Skeletal muscle satellite cell (primary cell): ENCODE data around the gene MAFG.
A peak's percentile ranks its signal among the peaks of the same experiment; 100 is the strongest.

Experiments used
- H3K27me3 ChIP-seq: 2 replicates; pipeline ENCODE4 v1.7.0; 2013; ENCODE audit warnings: low read length; ENCODE audit not compliant: control insufficient read depth, insufficient read depth
- H3K36me3 ChIP-seq: 2 replicates; pipeline ENCODE4 v1.7.0; 2013; ENCODE audit warnings: mild to moderate bottlenecking, control low read depth, low read length; ENCODE audit not compliant: insufficient read depth
- H3K4me1 ChIP-seq: 2 replicates; pipeline ENCODE4 v1.7.0; 2013; ENCODE audit warnings: low read length; ENCODE audit not compliant: control insufficient read depth, insufficient read depth
- H3K4me2 ChIP-seq: 2 replicates; pipeline ENCODE4 v1.7.0; 2013; ENCODE audit warnings: mild to moderate bottlenecking, low read length
- H3K4me3 ChIP-seq: 2 replicates; pipeline ENCODE4 v1.7.0; 2013; ENCODE audit warnings: low read length
- H3K9ac ChIP-seq: 2 replicates; pipeline ENCODE4 v1.7.0; 2013; ENCODE audit warnings: mild to moderate bottlenecking, low read depth, low read length, moderate library complexity
- H3K9me3 ChIP-seq: replicated peaks from 2 replicates; pipeline ENCODE4 v1.7.0; 2013; ENCODE audit warnings: mild to moderate bottlenecking, control low read depth, low read length

MAFG gene

DNA sequence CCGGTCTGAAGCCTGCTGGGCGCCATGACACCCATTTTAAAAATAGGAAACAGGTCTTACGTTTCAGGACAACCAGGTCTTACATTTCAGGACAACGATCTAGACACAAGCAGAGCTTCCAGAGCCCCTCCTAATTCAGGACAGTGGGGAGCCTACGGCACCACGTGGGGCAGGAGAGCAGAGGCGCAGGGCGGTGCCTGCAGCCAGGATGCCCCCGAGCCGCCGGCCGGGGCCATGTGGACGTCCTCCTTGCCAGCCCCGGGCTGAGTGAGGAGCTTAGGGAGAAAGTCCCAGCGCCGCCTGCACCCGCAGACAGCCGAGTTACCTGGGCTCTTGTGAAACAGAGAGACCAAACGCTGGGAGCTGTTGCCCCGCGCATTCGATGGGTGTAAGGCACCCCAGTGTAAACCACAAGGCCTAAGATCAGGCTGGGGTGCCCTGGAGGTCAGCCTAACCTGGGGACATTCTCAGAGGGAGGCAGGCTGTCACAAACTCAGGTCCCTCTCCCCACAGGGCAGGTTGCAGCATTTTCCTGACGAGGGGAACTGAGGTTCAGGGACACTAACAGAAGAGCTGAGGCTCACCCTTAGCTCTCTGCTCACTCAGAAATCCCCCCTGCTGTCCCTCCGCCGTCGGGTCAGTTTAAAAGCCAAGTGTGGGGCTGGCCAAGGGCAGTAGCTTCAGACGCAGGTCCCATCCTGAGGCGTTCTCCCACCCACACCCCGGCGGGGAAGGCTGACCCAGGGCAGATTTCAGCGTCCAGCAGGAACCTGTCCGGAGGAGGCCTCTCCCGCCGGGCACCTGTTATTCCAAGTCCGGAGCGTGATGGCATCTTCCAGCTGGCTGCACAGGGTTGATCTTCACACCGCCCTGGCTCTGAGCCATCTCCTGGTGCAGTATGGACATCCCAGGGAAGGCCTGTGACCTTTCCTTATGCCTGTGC, 35.2 kb upstream of the MAFG start:
- Histone ChIP-seq H3K4me2 (no peak overlapping the region), H3K9ac (no peak overlapping the region), H3K36me3 (no peaks in the 10 kb centered on the region), H3K4me3 (no peak overlapping the region), H3K4me1 (peaks cover 18% of the 10 kb centered on the region), H3K9me3 (no peaks in the 10 kb centered on the region), H3K27me3 (peaks cover 41% of the 10 kb centered on the region)

DNA sequence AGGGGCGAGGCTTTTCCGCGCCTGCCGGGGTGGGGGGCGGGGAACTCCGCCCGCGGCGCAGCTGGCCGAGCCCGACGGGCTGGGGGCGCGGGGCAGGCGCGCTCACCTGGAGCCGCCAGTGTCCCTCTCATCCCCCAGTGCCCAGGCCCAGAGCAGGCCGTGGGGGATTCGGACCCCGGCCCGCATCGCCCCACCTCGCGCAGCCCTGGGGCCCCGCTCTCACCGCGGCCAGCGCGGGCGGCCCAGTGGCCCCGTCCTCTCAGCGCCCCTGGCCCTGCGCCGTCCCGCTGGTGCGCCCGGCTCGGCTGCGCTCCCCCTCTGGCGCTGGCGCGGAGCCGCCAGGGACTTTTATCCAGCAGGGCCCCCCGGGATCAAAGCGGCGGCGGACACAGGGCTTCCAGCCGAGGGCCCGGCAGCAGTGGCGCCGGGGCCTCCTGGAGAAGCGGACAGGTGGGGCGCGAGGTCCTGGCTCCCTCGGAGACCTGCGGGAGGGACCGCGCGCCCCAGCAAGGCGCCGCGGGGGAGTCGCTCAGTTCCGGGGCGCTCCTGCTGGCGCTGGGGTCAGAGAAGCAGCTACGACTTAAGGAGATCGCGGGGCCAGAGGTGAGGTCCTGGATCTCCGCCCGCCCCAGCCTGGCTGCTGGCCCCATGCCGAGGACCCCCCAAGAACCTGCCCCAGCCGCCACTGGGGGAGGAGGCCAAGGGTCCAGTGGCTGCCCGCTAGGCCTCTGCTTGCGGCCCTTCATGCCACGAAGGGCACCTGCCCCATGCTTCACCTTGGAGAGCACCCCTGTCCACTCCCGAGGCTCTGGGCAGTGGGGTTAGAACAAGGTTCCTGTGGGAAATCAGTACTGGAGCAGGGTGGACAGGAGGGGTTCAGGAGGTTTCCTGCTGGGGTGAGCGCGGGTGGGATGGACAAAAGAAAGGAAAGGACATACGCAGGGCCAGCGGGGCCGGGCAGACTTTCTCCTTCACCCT, 34.3 kb upstream of the MAFG start:
- Histone ChIP-seq H3K36me3 (no peaks in the 10 kb centered on the region), H3K27me3 (peaks cover 47% of the 10 kb centered on the region), H3K4me1 (peaks cover 8% of the 10 kb centered on the region), H3K4me2 (no peak overlapping the region), H3K9me3 (no peaks in the 10 kb centered on the region), H3K9ac (no peak overlapping the region), H3K4me3 (no peak overlapping the region)

DNA sequence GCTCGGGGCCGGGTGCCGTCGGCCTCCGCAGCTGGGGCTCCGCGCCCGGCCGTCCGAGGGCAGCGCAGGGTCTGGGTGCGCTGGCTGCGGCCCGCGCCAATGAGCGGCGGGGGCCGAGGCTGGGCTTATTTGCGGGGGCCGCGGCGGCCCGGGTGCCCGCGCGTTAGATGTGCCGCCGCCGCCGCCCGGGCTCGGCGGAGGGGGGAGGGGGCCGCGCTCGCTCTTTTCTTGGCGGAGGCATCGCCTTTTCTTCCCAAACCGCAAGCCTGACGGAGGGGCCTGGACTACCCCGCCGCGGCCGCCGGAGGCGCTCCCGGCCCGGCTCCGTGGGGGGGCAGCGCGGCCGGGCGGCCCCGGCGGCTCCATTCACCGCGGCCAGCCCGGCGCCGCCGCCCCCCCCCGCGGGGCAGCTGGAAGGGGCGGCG, 33.6 kb upstream of the MAFG start, which contains the start of gene NOTUM:
Gene NOTUM (minus strand): TSS at position 101 of the 425 bp plus-strand sequence. CDS start 278 bp downstream, outside the sequence.
- peak within 1 kb of the TSS; percentile 58 for H3K4me3 ChIP-seq

DNA sequence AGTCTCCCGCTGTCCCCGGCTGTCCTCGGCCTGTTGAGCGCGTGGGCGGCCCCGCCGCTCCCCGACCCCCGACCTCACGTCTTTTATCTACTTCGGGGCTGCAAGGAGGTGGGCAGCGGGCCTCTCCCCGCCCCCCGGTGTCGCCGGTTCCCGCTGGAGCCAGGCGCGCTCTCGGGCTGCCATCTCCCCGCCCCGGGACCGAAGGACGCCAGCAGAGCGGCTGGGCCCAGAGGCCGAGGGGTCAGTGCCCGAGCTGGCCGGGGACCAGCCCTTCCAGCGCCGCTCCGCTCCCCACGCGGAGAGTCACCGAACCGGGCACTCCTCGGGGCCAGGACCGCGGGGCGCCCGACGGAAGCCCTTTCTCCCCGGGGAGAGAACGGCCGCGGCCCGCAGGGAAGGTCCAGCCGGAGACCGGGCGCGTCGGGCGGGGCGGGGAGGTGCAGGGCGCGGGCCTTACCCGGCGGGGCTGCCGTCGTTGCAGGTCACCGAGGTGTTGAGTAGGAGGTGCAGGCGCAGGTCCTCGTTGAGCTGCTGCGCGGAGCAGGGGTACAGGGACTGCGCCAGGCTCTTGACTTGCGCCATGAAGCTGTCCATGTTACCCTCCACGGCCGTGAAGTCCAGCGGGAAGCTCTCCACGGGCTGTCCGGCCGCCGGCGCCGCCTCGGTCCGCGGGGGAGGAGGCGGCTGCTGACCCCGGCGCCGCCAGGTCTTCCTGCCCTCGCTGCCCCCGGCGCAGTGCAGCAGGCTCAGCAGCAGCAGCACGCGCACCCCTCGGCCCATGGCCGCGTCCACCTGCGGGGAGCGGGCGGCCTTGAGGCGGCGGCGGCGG, 32.8 kb upstream of the MAFG start:
- no peak overlapping the region for H3K9ac ChIP-seq
- peak overlapping the region; percentile 78 for H3K4me2 ChIP-seq
- peaks cover 4% of the 10 kb centered on the region for H3K4me1 ChIP-seq
- H3K9me3 ChIP-seq = no peaks in the 10 kb centered on the region
- no peaks in the 10 kb centered on the region for H3K36me3 ChIP-seq
- H3K4me3 ChIP-seq = peak overlapping the region; percentile 58
- peaks cover 47% of the 10 kb centered on the region for H3K27me3 ChIP-seq

More for the DNA sequence above, 33.6 kb upstream of the MAFG start, which contains the start of gene NOTUM:
- no peaks in the 10 kb centered on the region for H3K9me3 ChIP-seq
- no peaks in the 10 kb centered on the region for H3K36me3 ChIP-seq
- peaks cover 4% of the 10 kb centered on the region for H3K4me1 ChIP-seq
- H3K4me2 ChIP-seq = peak within 1 kb of the TSS; percentile 78
- no peak within 1 kb of the TSS for H3K9ac ChIP-seq
- peaks cover 47% of the 10 kb centered on the region for H3K27me3 ChIP-seq

DNA sequence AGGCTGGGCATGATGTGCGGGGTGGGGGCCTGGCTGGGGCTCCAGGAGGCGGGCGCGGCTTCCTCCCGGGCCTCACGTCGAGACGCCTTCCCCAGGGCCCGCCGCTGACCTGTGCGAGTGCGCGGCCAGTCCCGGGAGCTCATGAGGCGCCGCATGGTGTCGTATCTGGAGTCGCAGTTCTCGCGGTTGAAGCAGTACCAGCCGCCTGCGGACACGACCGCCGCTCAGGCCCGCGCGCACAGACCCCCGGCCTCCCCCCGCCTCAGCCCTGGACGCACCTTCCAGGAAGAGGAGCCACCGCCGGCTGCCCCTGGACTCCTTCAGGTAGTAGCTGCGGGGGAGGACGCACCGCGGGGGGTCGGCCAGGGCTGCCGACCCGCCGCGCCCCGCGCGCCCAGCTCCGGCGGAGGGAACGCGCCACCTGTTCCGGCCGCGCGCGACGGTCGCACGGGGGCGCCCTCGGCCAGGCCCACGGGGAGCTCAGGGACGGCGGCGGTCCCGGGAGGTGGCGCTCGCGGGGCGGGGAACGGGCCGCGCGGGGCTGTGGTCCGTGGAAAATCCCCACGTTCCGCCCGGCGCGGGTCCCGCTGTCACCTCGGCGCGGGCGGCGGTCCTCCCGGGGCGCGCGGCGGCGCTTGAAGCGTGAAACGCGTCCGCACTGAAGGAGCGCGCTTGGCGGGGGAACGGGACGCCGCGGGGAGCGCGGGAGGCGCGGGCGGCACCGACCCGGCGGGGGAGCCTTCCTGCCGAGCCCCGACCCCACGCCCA, 32.0 kb upstream of the MAFG start:
- Histone ChIP-seq H3K9me3 (no peaks in the 10 kb centered on the region), H3K9ac (no peak overlapping the region), H3K36me3 (no peaks in the 10 kb centered on the region), H3K4me1 (peaks cover 2% of the 10 kb centered on the region), H3K4me2 (peak overlapping the region; percentile 78), H3K27me3 (peaks cover 47% of the 10 kb centered on the region), H3K4me3 (peak overlapping the region; percentile 58)

DNA sequence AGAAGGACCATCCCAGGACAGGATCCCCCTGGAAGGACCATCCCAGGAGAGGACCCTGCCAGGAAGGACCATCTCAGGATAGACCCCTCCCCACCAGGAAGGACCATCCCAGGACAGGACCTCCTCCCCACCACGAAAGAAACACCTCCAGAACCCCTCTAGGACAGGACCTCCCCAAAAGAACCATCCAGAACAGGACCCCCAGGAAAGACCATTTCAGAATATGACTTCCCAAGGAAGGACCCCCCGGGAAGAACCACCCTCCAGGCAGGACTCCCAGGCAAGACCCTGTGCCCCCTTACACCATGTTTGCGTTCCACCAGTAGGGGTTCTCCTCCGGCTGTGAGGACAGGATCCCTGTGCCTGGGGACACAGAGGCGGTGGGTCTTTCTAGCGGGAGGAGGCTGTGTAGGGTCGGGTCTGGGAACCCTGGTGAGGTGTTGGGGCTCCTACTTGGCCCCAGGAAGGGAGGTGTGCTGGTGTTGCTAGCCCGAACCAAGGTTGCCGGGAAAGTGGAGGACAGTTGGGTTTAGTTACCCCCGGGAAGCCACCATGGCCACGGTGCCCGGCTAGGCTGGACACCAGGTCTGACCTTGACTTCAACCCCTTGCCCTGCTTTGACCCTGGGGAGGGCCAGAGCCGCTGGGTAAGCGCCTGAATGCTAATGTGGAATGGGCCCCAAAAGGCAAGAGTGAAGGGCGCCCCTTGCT, 31.3 kb upstream of the MAFG start:
- no peaks in the 10 kb centered on the region for H3K9me3 ChIP-seq
- no peaks in the 10 kb centered on the region for H3K4me1 ChIP-seq
- no peak overlapping the region for H3K4me3 ChIP-seq
- no peaks in the 10 kb centered on the region for H3K36me3 ChIP-seq
- H3K4me2 ChIP-seq = no peak overlapping the region
- peaks cover 45% of the 10 kb centered on the region for H3K27me3 ChIP-seq
- H3K9ac ChIP-seq = no peak overlapping the region

DNA sequence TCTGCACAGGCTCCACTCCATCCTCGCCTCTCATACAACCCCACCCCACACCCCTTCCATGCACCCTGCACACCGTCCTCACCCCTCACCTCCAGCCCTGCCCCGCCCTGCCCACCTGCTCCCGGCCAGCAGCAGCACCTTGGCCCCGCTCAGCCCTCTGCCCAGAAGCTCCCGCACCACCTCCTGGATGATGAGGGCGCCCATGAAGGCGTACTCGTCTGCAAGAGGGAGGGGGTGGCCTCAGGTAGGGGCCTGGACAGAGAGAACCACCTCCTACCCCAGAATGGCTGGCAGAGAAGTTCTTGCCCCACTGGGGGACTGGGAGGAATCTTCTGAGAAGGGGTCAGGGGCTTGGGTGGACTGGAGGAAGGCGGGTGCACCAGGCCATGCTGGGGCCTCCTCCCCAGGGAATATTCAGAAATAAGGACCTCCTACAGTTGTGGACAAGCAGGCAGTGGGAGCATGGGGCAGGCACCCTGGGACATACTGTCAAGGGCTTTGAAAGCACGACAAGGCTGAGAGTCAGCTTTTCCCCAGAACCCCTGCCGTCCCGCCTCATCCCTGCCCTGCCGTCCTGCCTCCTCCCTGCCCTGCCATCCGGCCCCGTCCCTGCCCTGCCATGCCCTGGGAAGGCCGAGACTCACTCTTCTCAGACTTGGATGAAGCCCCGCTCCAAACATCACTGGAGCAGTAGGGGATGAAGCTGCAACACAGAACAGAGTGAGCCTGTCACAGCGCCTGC, 30.3 kb upstream of the MAFG start:
- Histone ChIP-seq H3K9me3 (no peaks in the 10 kb centered on the region), H3K9ac (no peak overlapping the region), H3K27me3 (peaks cover 40% of the 10 kb centered on the region), H3K4me2 (no peak overlapping the region), H3K36me3 (no peaks in the 10 kb centered on the region), H3K4me3 (no peak overlapping the region), H3K4me1 (no peaks in the 10 kb centered on the region)

DNA sequence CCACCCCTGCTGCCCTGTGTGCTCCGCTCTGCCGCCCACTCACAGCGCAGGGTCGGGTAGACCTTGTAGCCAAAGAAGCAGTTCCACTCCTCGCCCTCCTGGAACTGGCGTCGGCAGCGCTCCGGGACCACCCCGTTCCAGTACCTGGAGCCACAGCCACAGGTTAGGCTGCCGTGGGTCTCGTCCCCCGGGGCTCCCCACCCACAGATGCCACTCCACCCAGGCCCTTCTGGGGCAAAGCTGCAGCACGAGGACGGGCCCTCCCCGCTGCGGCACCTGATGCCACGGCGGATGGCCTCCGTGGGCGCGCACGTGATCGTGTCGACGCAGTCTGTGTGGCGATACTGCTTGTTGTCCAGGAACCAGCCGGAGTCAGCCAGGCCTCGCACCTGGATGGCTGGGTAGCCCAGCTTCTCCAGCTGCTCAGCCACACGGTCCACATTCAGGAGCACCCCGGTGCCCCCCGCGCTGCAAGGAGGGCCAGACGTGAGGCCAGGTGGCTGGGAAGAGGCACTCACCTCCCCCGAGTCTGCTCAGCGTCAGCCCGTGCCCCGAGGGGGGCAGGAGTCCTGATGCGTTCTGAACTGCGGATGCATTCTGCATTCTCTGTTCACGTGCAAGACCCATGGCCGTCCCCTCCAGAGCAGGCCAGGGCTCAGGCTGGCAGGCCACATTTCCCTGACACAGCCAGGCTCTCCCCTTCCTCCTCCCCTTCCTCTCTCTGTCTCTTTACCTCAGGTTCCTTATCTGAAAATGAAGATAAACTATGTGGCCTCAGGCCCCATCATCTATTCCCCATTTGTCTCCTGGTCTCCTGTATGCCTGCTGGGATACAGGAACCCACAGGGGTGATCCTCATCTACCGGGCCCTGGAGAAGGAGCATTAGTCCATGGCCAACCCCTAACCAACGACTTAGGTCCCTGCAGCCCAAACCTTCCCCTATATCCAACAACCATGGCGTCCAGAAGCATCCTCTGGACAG, 29.4 kb upstream of the MAFG start:
- no peaks in the 10 kb centered on the region for H3K9me3 ChIP-seq
- H3K36me3 ChIP-seq = no peaks in the 10 kb centered on the region
- no peak overlapping the region for H3K4me2 ChIP-seq
- H3K4me3 ChIP-seq = no peak overlapping the region
- peaks cover 30% of the 10 kb centered on the region for H3K27me3 ChIP-seq
- no peak overlapping the region for H3K9ac ChIP-seq
- H3K4me1 ChIP-seq = no peaks in the 10 kb centered on the region
